VCaP (cell line): Measurements from ENCODE around the gene KIF20B.

ENCODE experiments used
- H3K27ac ChIP-seq: fragments of 450-650 bp; 2 replicates; pipeline ENCODE4 v1.5.1; 2017
- TF ChIP-seq, protein P1 (sequence below): fragments of 450-650 bp; conservative IDR thresholded peaks from 2 replicates; pipeline ENCODE4 v1.5.1; 2017; ENCODE audit warnings: mild to moderate bottlenecking, moderate library complexity

Gene KIF20B

DNA sequence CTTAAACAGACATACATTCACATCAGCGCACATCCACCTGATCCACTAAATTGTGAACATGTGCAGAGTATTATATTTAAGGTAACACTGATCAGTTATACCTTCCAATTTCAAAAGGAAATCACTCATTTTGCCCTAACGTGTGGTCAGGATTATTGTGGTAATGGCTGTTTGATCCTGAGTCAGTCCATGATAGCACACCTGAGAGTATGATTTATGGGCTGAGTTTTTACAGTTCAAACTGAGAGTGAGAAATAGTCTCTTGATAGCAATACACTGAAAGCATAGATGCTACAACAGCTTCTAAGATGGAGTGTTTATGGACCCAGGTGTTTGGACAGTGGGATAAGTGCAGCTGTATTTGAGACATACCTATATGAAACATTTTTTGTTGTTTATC is 96.7 kb downstream of the KIF20B start:
- H3K27ac ChIP-seq, result no peak overlapping the region
- TF ChIP-seq, protein P1, sequence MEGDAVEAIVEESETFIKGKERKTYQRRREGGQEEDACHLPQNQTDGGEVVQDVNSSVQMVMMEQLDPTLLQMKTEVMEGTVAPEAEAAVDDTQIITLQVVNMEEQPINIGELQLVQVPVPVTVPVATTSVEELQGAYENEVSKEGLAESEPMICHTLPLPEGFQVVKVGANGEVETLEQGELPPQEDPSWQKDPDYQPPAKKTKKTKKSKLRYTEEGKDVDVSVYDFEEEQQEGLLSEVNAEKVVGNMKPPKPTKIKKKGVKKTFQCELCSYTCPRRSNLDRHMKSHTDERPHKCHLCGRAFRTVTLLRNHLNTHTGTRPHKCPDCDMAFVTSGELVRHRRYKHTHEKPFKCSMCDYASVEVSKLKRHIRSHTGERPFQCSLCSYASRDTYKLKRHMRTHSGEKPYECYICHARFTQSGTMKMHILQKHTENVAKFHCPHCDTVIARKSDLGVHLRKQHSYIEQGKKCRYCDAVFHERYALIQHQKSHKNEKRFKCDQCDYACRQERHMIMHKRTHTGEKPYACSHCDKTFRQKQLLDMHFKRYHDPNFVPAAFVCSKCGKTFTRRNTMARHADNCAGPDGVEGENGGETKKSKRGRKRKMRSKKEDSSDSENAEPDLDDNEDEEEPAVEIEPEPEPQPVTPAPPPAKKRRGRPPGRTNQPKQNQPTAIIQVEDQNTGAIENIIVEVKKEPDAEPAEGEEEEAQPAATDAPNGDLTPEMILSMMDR, result no peak

DNA sequence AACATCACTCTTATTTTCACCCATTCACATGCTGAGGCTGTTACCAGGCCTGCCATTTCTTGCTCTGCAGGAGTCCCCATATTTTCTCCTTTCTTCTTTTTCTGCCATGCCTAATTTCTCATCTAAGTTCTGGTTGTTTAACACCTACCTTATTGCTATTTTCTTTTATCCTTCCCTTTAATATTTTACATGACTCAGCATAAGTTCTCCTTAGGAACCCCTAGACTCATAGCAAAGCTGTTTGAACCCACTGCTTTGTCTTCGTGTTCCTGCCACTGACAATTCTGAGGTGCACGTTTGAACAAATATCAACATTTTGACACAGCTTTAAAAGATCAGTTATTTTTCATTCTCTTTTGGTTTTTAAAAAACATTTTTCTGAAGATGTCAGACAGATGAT is 98.2 kb downstream of the KIF20B start:
- H3K27ac ChIP-seq, result no peak overlapping the region
- TF ChIP-seq, protein P1, result no peak

DNA sequence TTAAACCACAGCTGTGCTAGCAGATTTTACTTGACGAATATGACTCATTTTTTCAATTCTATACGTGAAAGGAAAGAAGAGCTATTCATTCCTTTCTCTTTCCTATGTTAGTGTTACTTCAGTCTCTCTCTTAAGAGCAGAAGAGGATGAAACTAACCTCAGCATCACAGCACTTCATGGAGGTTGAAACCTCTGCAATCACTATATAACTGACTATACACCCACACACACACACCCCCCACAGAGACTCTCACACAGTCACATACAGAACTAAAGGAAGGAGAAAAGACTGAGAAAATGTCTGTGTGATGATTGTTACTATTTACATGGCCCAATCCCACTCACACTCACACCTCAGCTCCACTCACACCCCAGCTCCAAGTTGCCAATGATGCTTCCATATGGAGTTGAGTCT is 104.2 kb downstream of the KIF20B start:
- TF ChIP-seq, protein P1, result no peak
- H3K27ac ChIP-seq, result no peak overlapping the region

DNA sequence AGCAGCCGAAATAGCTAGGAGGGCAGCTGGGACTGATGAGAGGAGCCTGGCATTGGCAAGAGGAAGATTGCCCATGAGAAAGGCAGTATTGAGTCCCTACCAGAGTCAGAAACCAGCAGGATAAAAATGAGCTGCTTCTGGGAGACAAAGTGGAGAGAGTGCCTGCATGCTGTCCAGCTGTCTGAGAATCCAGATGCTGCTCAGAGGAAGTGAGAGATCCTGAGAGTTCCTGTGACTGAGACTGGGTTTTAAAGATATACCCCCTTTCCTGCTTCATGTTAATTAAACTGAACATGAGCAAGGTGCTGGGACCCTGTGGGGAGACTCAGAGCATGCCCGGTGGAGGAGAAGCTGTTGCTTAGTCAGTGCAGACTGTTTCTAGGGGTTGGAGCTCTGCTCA is 107.5 kb downstream of the KIF20B start:
- TF ChIP-seq, protein P1, result no peak
- no peak overlapping the region for H3K27ac ChIP-seq

DNA sequence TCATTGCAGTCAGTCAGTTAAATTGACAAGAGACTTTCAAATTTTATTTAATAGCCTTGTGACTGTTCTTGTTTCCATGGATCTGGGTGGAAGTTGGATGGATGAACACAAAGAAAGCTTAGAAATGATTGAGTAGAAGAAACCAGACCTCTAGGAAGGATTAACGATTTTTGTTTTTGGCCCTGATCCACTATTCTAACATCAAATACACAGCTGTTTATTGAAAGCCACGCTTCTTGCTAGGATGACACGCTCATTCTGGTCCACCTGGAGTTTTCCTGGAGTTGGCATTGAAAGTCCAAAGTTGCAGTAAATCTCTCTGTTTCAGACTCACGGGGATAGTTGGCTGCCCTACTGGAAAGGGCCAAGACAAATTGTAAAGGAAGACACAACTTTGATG is 108.4 kb downstream of the KIF20B start:
- TF ChIP-seq, protein P1, result no peak
- no peak overlapping the region for H3K27ac ChIP-seq

DNA sequence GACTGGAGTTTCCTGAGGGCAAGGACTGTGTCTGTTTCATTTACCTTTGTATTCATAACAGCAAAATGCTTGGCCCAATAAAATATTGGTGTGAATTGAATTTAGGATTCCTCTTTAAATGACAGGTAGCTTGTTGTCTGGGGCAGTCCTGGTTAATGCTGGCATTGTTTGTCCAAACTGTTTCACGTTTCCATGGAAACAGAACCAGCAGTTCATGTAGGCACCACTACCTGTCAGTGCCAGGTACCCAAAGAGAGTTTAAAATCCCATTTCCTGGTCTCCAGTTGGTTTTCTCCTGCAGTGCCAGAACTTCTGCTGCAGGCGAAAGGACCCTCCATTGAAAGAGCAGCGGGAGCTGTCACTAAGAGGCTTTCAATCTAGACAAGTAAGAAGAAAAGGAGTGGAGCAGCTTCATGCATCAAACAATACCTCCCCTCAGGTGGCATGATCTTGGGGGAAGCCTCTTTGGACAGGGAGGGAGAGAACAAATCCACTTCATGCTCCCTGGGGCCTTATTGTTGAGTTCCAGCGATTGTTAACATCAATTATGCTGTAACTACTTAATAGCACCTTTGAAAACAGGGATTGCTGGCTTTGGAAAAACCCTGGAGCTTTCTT is 109.6 kb downstream of the KIF20B start:
- no peak overlapping the region for H3K27ac ChIP-seq
- TF ChIP-seq, protein P1, result no peak

DNA sequence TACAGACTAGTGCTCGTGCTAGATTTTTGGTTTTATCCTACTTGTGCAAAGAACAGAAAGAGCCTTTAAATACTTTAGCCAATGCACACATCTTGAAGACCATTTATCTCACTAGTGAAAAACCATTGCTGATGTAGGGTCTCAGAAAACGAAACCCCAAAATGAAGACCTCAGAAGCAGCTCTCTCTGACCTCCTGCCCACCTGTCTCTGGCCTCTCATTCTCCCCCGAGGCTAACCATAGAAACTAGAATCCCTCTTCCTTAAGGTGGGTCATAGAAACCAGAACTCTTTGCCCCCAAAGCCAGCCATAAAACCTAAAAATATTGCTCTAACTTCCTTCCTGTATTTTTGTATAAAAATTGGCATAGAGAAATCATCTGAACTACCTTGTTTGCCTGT is 112.2 kb downstream of the KIF20B start:
- no peak overlapping the region for H3K27ac ChIP-seq
- TF ChIP-seq, protein P1, result no peak
